ENCODE data around the gene TRIM62.

The TRIM62 gene

GRCh38 chr1:33181921-33182341, at the start of gene TRIM62:
TSS of gene TRIM62 (minus strand) at chr1:33182043. CDS start at chr1:33181432, 611 bp downstream.
- DNase-seq (ENCODE audit: low spot score in 2 of 2): peak; percentile 63 to 84
- peak; percentile 50 for ATAC-seq
- Mint-ChIP-seq H3K9me3 (no peaks in the 10 kb centered on the region), H3K4me1 (peaks cover 44% of the 10 kb centered on the region), H3K4me3 (peak within 1 kb of the TSS; percentile 81), H3K27ac (no peak within 1 kb of the TSS), H3K36me3 (no peaks in the 10 kb centered on the region)

DNA sequence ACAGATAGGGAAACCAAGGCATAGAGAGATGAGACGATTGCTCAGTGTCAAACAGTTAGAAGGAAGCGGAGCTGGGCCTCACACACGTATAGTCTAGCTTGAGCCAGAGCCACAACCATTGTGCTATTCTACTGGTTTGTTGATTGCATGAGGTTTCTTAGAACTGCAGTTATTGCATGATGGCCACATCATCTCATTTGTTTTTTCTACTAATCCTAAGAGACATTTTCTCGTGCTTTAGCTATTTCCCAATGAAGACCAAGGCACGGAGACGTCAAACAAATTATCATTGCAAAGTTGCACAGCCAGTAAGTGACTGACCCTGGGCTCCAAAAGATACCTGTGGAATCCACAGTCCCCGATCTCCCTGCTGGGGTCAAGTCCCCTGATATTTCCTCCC, 49.3 kb upstream of the TRIM62 start:
- H3K36me3 Mint-ChIP-seq: no peaks in the 10 kb centered on the region
- no peak overlapping the region for H3K27ac Mint-ChIP-seq
- no peaks in the 10 kb centered on the region for H3K9me3 Mint-ChIP-seq
- no peak overlapping the region for H3K4me3 Mint-ChIP-seq
- H3K4me1 Mint-ChIP-seq: no peaks in the 10 kb centered on the region
- DNase-seq (ENCODE audit: low spot score in 2 of 2): no peak
- no peak for ATAC-seq

DNA sequence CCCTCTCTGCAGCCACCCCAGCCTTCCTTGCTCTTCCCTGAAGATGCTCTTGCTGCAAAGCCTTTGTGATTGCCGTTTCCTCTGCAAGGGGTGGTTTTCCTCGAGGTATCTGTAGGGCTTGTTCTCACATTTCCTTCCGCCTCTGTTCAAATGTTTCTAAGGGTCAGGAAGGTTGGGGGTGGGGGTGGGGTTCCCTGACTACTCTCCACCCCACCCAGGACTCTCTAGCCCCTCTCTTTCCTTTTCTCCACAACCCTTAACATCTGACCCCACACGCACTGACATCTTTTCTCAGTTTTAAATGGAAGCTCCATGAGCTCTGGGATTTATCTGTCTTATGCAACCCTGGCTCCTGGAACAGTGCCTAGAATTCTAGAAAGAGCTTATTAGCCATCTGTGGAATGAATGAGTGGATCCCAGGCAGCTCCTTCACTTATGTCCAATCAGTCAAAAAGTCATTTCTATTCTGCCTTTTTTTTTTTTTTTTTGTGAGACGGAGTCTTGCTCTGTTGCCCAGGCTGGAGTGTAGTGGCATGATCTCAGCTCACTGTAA, 47.2 kb upstream of the TRIM62 start:
- Mint-ChIP-seq H3K27ac (no peak overlapping the region), H3K4me3 (no peak overlapping the region)

GRCh38 chr1:33225586-33225985, 43.7 kb upstream of the TRIM62 start:
- Mint-ChIP-seq H3K4me1 (no peaks in the 10 kb centered on the region), H3K9me3 (peaks cover 14% of the 10 kb centered on the region), H3K4me3 (no peak overlapping the region), H3K27ac (no peak overlapping the region), H3K36me3 (no peaks in the 10 kb centered on the region)
- DNase-seq (ENCODE audit: low spot score in 2 of 2) (no peak), ATAC-seq (no peak)

More for the DNA sequence above, 47.2 kb upstream of the TRIM62 start:
- Mint-ChIP-seq H3K9me3 (peaks cover 9% of the 10 kb centered on the region), H3K4me1 (no peaks in the 10 kb centered on the region), H3K36me3 (no peaks in the 10 kb centered on the region)
- peak in 1 of 2 donors; percentile 18 for DNase-seq (ENCODE audit: low spot score in 2 of 2)
- no peak for ATAC-seq

- DNase-seq (ENCODE audit: low spot score in 2 of 2): no peak
- ATAC-seq: no peak
- Mint-ChIP-seq H3K4me1 (no peaks in the 10 kb centered on the region), H3K36me3 (no peaks in the 10 kb centered on the region), H3K9me3 (peaks cover 14% of the 10 kb centered on the region), H3K27ac (no peak overlapping the region), H3K4me3 (no peak overlapping the region)
Measured at GRCh38 chr1:33224166-33224707, 42.4 kb upstream of the TRIM62 start.

DNA sequence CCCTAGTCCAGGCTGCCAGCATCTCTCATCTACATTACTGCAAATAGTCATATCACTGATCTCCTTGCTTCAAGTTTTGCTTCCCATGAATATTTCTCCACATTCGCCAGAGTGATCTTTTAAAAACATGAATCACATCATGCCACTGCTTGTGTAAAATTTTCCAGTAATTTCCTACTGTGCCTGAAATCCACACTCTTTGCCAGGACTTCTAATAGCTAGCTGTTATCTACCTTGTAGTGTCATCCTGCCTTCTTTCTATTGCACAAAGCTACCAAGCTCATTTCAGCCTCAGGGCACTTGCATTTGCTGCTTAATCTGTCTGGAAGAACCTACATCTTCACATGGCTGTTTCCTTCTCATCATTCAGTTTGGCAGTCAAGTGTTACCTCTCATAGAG, 40.5 kb upstream of the TRIM62 start:
- DNase-seq (ENCODE audit: low spot score in 2 of 2) (no peak), ATAC-seq (no peak)
- Mint-ChIP-seq H3K4me3 (no peak overlapping the region), H3K36me3 (no peaks in the 10 kb centered on the region), H3K4me1 (no peaks in the 10 kb centered on the region), H3K27ac (no peak overlapping the region), H3K9me3 (peaks cover 14% of the 10 kb centered on the region)

GRCh38 chr1:33221385-33221758, 39.5 kb upstream of the TRIM62 start:
- no peak for DNase-seq (ENCODE audit: low spot score in 2 of 2)
- Mint-ChIP-seq H3K4me3 (no peak overlapping the region), H3K4me1 (no peaks in the 10 kb centered on the region), H3K27ac (no peak overlapping the region), H3K36me3 (no peaks in the 10 kb centered on the region), H3K9me3 (peaks cover 14% of the 10 kb centered on the region)
- ATAC-seq: no peak

GRCh38 chr1:33220676-33221384, 39.0 kb upstream of the TRIM62 start:
- ATAC-seq: no peak
- no peak for DNase-seq (ENCODE audit: low spot score in 2 of 2)
- Mint-ChIP-seq H3K9me3 (peaks cover 14% of the 10 kb centered on the region), H3K27ac (no peak overlapping the region), H3K36me3 (no peaks in the 10 kb centered on the region), H3K4me1 (no peaks in the 10 kb centered on the region), H3K4me3 (no peak overlapping the region)

DNA sequence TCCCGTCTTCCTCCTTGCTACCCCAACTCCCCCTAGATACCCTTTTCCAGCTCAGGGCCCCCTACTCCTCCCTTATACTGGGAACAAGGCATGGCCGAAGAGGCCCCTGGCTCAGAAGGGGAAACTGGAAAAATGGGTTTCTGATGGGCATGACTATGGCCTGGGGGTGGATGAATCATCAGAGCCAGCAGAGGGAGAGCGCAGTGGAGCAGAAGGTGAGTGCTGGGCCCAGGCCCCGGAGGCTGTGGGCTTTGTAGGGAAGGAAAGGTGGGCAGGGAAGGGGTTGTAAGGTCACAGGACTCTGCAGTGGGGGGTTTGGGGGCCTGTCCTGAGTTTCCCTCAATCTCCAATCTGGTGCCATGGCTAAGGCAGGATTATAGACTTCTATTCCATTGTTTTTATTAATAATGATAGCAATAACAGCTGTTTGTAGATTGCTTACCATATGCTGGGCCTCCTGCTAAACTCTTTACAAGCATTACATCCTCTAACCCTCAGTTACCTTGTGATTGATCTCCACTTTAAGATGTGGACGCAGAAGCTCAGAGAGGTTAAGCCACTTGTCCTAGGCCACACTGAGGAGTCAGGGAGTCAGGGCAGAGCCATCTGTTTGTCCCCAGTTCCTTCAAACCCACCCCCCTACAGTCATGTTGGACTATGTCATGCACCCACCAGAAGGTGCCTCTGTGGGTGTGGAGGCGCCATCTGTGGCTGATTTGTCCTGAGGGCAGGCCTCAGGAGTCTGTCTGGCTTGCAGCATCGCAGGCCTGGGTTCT, 38.2 kb upstream of the TRIM62 start:
- ATAC-seq: no peak
- H3K4me3 Mint-ChIP-seq: no peak overlapping the region
- peaks cover 14% of the 10 kb centered on the region for H3K9me3 Mint-ChIP-seq
- DNase-seq (ENCODE audit: low spot score in 2 of 2): no peak
- no peaks in the 10 kb centered on the region for H3K36me3 Mint-ChIP-seq
- no peaks in the 10 kb centered on the region for H3K4me1 Mint-ChIP-seq
- H3K27ac Mint-ChIP-seq: no peak overlapping the region

DNA sequence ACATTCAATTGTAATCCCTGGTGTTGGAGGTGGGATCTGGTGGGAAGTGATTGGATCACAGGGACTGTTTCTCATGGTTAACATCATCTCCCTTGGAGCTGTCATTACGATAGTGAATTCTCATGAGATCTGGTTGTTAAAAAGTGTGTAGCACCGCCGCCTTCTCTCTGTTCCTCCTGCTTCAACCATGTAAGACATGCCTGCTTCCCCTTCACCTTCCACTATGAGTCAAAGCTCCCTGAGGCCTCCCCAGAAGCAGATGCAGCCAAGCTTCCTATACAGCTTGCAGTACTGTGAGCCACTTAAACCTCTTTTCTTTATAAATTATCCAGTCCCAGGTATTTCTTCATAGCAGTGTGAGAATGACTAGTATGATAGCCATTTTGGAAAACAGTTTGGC, 30.1 kb upstream of the TRIM62 start:
- DNase-seq (ENCODE audit: low spot score in 2 of 2) (no peak), ATAC-seq (no peak)
- Mint-ChIP-seq H3K9me3 (no peaks in the 10 kb centered on the region), H3K4me1 (peaks cover 4% of the 10 kb centered on the region), H3K27ac (no peak overlapping the region), H3K36me3 (no peaks in the 10 kb centered on the region), H3K4me3 (no peak overlapping the region)

- Mint-ChIP-seq H3K4me1 (peaks cover 4% of the 10 kb centered on the region), H3K36me3 (no peaks in the 10 kb centered on the region), H3K4me3 (no peak overlapping the region), H3K27ac (no peak overlapping the region), H3K9me3 (no peaks in the 10 kb centered on the region)
- DNase-seq (ENCODE audit: low spot score in 2 of 2) (no peak), ATAC-seq (no peak)
Measured at GRCh38 chr1:33206340-33206739, 24.5 kb upstream of the TRIM62 start.

GRCh38 chr1:33195556-33195955, 13.7 kb upstream of the TRIM62 start:
- Mint-ChIP-seq H3K4me3 (no peak overlapping the region), H3K27ac (no peak overlapping the region), H3K9me3 (no peaks in the 10 kb centered on the region), H3K36me3 (no peaks in the 10 kb centered on the region), H3K4me1 (peaks cover 5% of the 10 kb centered on the region)
- ATAC-seq (no peak), DNase-seq (ENCODE audit: low spot score in 2 of 2) (no peak)

DNA sequence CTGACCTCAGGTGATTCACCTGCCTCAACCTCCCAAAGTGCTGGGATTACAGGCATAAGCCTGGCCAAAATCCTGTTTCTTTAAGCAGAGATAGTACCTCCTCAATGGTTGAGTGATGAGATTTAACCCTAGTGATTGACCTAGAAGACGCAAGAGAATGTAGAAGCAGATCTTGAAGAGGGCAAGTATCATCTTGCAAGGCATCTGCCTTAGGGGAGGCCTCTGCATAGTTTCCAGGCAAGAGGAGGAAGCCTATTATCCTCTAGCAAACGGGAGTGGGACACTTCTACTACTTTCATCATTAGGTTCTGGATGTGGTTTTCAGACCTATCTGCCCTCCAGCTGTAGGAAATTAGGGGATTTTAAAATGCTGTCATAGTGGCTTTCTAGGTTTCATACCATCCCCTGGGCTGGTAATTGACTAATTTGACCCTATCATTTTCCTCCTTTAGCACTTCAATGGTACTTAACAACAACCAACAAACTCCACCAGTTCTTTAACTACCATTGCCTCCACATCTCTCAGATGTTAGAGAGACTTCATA, 10.0 kb upstream of the TRIM62 start:
- Mint-ChIP-seq H3K4me1 (peaks cover 7% of the 10 kb centered on the region), H3K4me3 (no peak overlapping the region), H3K9me3 (no peaks in the 10 kb centered on the region), H3K27ac (no peak overlapping the region), H3K36me3 (no peaks in the 10 kb centered on the region)
- peak; percentile 16 for ATAC-seq
- no peak for DNase-seq (ENCODE audit: low spot score in 2 of 2)

DNA sequence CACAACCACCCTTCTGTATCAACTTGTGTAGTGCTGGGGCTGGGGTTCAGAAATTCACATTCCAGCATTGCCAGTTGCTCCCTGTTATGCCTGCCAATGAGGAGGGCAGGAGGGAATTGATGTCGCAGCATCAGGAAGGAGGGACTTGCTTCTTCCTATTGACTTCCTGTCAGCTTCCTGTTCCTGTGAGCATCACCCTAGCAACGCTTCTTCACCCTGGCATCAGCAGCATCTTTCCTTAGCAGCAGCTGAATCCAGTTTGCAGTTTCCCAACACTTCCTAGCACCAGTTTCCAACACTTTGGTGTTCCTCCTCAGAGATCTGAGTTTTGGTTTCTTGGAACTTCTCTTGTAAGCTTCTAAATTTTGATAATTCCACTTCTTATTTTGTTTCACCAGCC, 8.9 kb upstream of the TRIM62 start:
- Mint-ChIP-seq H3K36me3 (no peaks in the 10 kb centered on the region), H3K4me3 (no peak overlapping the region), H3K4me1 (peaks cover 7% of the 10 kb centered on the region), H3K27ac (no peak overlapping the region), H3K9me3 (no peaks in the 10 kb centered on the region)
- ATAC-seq (no peak), DNase-seq (ENCODE audit: low spot score in 2 of 2) (no peak)

DNA sequence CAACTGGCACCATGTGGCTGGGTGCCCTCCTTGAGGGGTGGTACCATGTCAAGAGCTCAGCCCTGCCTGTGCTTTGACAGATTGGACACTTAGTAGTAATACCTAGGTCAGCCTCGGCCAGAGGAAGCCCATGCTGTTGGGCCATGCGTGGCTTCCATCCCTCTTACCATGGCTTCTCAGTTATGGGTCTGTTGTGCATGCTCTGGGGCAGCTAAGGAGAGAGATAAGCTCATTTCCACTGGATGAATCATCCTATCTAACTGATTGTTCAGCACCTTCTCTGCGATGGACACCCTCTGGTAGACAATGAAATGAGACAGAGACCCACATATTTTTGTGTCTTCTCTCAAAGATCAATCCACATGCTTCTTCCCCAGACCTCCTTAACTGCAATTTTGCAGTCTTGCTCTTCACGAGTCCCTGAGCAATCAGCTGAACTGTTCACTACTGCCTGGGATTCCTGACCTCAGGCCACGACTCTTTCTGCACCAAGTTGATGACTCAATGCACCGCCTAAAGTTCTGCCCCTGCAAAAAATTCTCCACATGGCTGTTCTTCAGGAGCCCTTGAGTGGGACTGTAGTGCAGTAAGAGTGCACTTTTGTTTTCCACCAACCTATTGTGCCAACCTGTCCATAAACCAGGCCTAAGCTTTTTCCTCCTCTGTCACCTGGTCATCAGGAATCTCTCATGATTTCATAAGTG, 6.9 kb upstream of the TRIM62 start:
- H3K9me3 Mint-ChIP-seq: no peaks in the 10 kb centered on the region
- peaks cover 7% of the 10 kb centered on the region for H3K4me1 Mint-ChIP-seq
- no peaks in the 10 kb centered on the region for H3K36me3 Mint-ChIP-seq
- DNase-seq (ENCODE audit: low spot score in 2 of 2) (no peak), ATAC-seq (no peak)
- no peak overlapping the region for H3K27ac Mint-ChIP-seq
- H3K4me3 Mint-ChIP-seq: no peak overlapping the region

Measured in stimulated activated effector memory CD8-positive, alpha-beta T cell treated with anti-CD3 and anti-CD28 coated beads, Interleukin-12 subunit alpha, Interleukin-12 subunit beta, amount 100 ng/mL, for 72 hours (primary cell).